Activated CD4-positive, alpha-beta T cell treated with anti-CD3 and anti-CD28 coated beads for 36 hours (primary cell): ENCODE data around the gene UBR1. TPM values are rescaled to one million over a fixed set of nuclear protein-coding genes. Genes with fewer than 3 reads are reported as not detected.

Experiments
- ATAC-seq: fragments of 200-7000 bp; cut with Tn5 transposase; one replicate; pipeline ENCODE4 v1.10.0; 2021; ENCODE audit warnings: mild to moderate bottlenecking, moderate library complexity
- CTCF ChIA-PET: fragments of 350-600 bp; sonication (Branson Sonifier 250); formaldehyde crosslinking; loops from one replicate; lab custom pipeline; 2021; ENCODE audit warnings: antibody characterized with exemption; lab: Charles Lee
- POLR2A ChIA-PET: fragments of 350-600 bp; sonication (Branson Sonifier 250); formaldehyde crosslinking; loops from one replicate; lab custom pipeline; 2021; ENCODE audit warnings: antibody characterized with exemption, inconsistent platforms; lab: Charles Lee
- DNase-seq: peaks from one replicate; pipeline ENCODE4 v3.0.0-alpha.2; 2020
- H3K27ac Mint-ChIP-seq: one replicate; pipeline ENCODE4 v1.8.0; 2021; ENCODE audit warnings: mixed read lengths
- H3K27me3 Mint-ChIP-seq: one replicate; pipeline ENCODE4 v1.8.0; 2021; ENCODE audit warnings: mixed read lengths
- H3K36me3 Mint-ChIP-seq: one replicate; pipeline ENCODE4 v1.8.0; 2021; ENCODE audit warnings: low read depth, mixed read lengths
- H3K4me1 Mint-ChIP-seq: one replicate; pipeline ENCODE4 v1.8.0; 2021; ENCODE audit warnings: mixed read lengths
- H3K4me3 Mint-ChIP-seq: one replicate; pipeline ENCODE4 v1.8.0; 2021; ENCODE audit warnings: mild to moderate bottlenecking, moderate library complexity, mixed read lengths
- H3K9me3 Mint-ChIP-seq: one replicate; pipeline ENCODE4 v1.8.0; 2021; ENCODE audit warnings: low read depth, mixed read lengths
- intact Hi-C, 2 experiments: fragments of 100-400 bp; cut with DNase I in 1 of 2; cut with micrococcal nuclease in 1 of 2; formaldehyde crosslinking; loops; one replicate each; pipeline versions ENCODE4 v1.14.2 to v1.15.1; 2022 to 2024; cut with DNase I, micrococcal nuclease
- total RNA-seq, 2 experiments: library from RNA; stranded (reverse); gene quantifications; one replicate each; pipeline ENCODE4 v1.2.3, GENCODE V29; 2021

Gene UBR1
- total RNA-seq, 2 experiments from 2014 or later, result 26.8 to 30.6 TPM

DNA sequence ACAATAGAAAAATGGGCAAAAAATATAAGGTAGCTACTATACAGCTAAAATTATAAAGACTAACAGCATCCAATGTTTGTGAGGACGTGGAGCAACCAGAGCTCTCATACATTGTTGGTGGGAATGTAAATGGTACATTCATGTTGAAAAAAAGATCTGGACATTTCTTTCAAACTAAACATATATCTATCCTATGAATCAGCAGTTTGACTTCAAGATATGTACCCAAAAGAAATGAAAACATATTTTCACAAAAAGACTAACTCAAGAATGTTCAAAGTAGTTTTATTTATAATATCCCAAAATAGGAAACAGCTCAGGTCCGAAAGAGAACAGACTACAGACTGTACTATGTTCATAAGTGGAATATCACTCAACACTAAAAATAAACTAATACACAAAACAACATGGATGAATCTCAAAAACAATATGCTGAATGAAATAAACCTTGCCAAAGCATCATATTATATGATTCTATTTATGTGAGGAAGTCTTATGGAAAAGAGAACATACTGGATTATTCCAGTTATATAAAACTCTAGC lies 176.5 kb downstream of the UBR1 start:
- ChIA-PET CTCF (interaction anchor here (6.6 kb wide), 1 partner anchor 225 kb away, joined by 46 read pairs; no protein-coding TSS in a partner anchor), POLR2A (no interaction called here)
- ATAC-seq (no peak), DNase-seq (no peak)
- Mint-ChIP-seq H3K27ac (no peak overlapping the region), H3K4me3 (no peak overlapping the region), H3K9me3 (no peaks in the 10 kb centered on the region), H3K36me3 (no peaks in the 10 kb centered on the region), H3K4me1 (no peaks in the 10 kb centered on the region), H3K27me3 (no peaks in the 10 kb centered on the region)
- intact Hi-C loops, result loop anchor here (5.0 to 10.0 kb wide), 2 partner anchors 127 to 385 kb away; partner anchors contain the start of genes HAUS2 (in 1 of the 2) and LRRC57 (in 1 of the 2)

GRCh38 chr15:42921342-42921731 lies 184.5 kb downstream of the UBR1 start:
- Mint-ChIP-seq H3K4me1 (peaks cover 24% of the 10 kb centered on the region), H3K36me3 (no peaks in the 10 kb centered on the region), H3K27me3 (no peaks in the 10 kb centered on the region), H3K4me3 (peak overlapping the region; percentile 96), H3K9me3 (no peaks in the 10 kb centered on the region), H3K27ac (peak overlapping the region; percentile 96)
- CTCF ChIA-PET, result interaction anchor here (0.6 to 1.1 kb wide), 3 partner anchors 9 to 377 kb away, joined by 3 to 4 read pairs (median 4); no protein-coding TSS in a partner anchor
- POLR2A ChIA-PET, result no interaction called here
- intact Hi-C loops, result loop anchor here (1.0 to 10.0 kb wide), 8 partner anchors 184 to 729 kb away; partner anchors contain the start of genes CDAN1 (in 2 of the 2), GANC (in 1 of the 2), HAUS2 (in 1 of the 2) and LCMT2 (in 1 of the 2)
- peak; percentile 69 for DNase-seq
- peak; percentile 23 for ATAC-seq

- Mint-ChIP-seq H3K4me1 (peaks cover 26% of the 10 kb centered on the region), H3K4me3 (peak within 1 kb of the TSS; percentile 96), H3K9me3 (no peaks in the 10 kb centered on the region), H3K27me3 (no peaks in the 10 kb centered on the region), H3K27ac (peak within 1 kb of the TSS; percentile 96), H3K36me3 (no peaks in the 10 kb centered on the region)
- ATAC-seq (peak; percentile 95), DNase-seq (peak; percentile 98)
- intact Hi-C loops, result loop anchor here (1.0 to 10.0 kb wide), 12 partner anchors 183 to 728 kb away; partner anchors contain the start of genes CDAN1 (in 2 of the 2), GANC (in 2 of the 2), TMEM87A (in 2 of the 2) and CCNDBP1 (in 1 of the 2)
- POLR2A ChIA-PET, result no interaction called here
- CTCF ChIA-PET, result interaction anchor here (1.1 kb wide), 1 partner anchor 14 kb away, joined by 4 read pairs; no protein-coding TSS in a partner anchor
Measured at GRCh38 chr15:42920519-42921341, 185.1 kb downstream of the UBR1 start, which contains the start of gene TTBK2. Gene TTBK2, minus strand, starts transcription at chr15:42920778. Its CDS starts 42,161 bp downstream, at chr15:42878617.

- ATAC-seq (peak; percentile 13), DNase-seq (peak; percentile 52)
- Mint-ChIP-seq H3K9me3 (no peaks in the 10 kb centered on the region), H3K4me1 (peaks cover 32% of the 10 kb centered on the region), H3K27me3 (no peaks in the 10 kb centered on the region), H3K4me3 (peak overlapping the region; percentile 96), H3K36me3 (no peaks in the 10 kb centered on the region), H3K27ac (peak overlapping the region; percentile 91)
- ChIA-PET POLR2A (no interaction called here), CTCF (no interaction called here)
- intact Hi-C loops, result loop anchor here (1.0 to 10.0 kb wide), 10 partner anchors 186 to 728 kb away; partner anchors contain the start of genes GANC (in 2 of the 2), TMEM87A (in 2 of the 2), CCNDBP1 (in 1 of the 2) and HAUS2 (in 1 of the 2)
Measured at GRCh38 chr15:42919799-42920518, 185.9 kb downstream of the UBR1 start.

DNA sequence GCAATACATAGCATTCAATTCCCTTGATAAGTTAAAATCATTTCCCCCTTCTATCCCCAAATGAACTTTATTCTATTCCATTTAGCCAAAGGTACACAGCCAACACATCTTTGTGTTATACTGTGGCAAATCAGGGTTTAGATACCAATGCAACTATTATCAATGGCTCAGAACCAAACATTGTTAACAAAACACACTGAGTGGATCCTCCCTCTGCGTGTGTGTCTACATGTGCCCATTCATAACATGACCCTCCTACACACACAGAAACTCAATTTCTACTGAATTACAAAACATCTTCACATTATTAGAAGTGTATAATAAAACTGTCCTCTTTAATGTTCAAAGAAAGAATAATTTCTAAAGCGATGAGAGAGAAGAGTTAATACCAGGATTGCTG lies 186.5 kb downstream of the UBR1 start:
- intact Hi-C loops, result no loop called here
- peak overlapping the region; percentile 96 for H3K4me3 Mint-ChIP-seq
- H3K27ac Mint-ChIP-seq, result peak overlapping the region; percentile 91
- ChIA-PET CTCF (no interaction called here), POLR2A (no interaction called here)
- no peaks in the 10 kb centered on the region for H3K27me3 Mint-ChIP-seq
- H3K9me3 Mint-ChIP-seq, result no peaks in the 10 kb centered on the region
- ATAC-seq (no peak), DNase-seq (no peak)
- H3K36me3 Mint-ChIP-seq, result no peaks in the 10 kb centered on the region
- H3K4me1 Mint-ChIP-seq, result peaks cover 35% of the 10 kb centered on the region

GRCh38 chr15:42918047-42918446 lies 187.8 kb downstream of the UBR1 start:
- no peak overlapping the region for H3K4me3 Mint-ChIP-seq
- no peaks in the 10 kb centered on the region for H3K36me3 Mint-ChIP-seq
- H3K4me1 Mint-ChIP-seq, result peaks cover 35% of the 10 kb centered on the region
- no peak for ATAC-seq
- intact Hi-C loops, result no loop called here
- ChIA-PET CTCF (no interaction called here), POLR2A (no interaction called here)
- H3K9me3 Mint-ChIP-seq, result no peaks in the 10 kb centered on the region
- no peak overlapping the region for H3K27ac Mint-ChIP-seq
- no peaks in the 10 kb centered on the region for H3K27me3 Mint-ChIP-seq
- peak; percentile 15 for DNase-seq

GRCh38 chr15:42915654-42916315 lies 190.1 kb downstream of the UBR1 start:
- CTCF ChIA-PET, result interaction anchor here (1.4 to 3.3 kb wide), 3 partner anchors 10 to 210 kb away, joined by 3 to 17 read pairs (median 4); no protein-coding TSS in a partner anchor
- POLR2A ChIA-PET, result interaction anchor here (0.5 kb wide), 1 partner anchor 374 kb away, joined by 3 read pairs; no protein-coding TSS in a partner anchor
- Mint-ChIP-seq H3K36me3 (no peaks in the 10 kb centered on the region), H3K4me1 (peaks cover 28% of the 10 kb centered on the region), H3K4me3 (no peak overlapping the region), H3K9me3 (no peaks in the 10 kb centered on the region), H3K27ac (no peak overlapping the region), H3K27me3 (no peaks in the 10 kb centered on the region)
- no peak for DNase-seq
- ATAC-seq, result no peak
- intact Hi-C loops, result no loop called here

- POLR2A ChIA-PET, result interaction anchor here (0.5 kb wide), 1 partner anchor 373 kb away, joined by 3 read pairs; no protein-coding TSS in a partner anchor
- CTCF ChIA-PET, result interaction anchor here (1.7 to 3.3 kb wide), 2 partner anchors 11 to 114 kb away, joined by 4 to 17 read pairs; no protein-coding TSS in a partner anchor
- Mint-ChIP-seq H3K27ac (no peak overlapping the region), H3K4me3 (no peak overlapping the region), H3K27me3 (no peaks in the 10 kb centered on the region), H3K9me3 (no peaks in the 10 kb centered on the region), H3K36me3 (no peaks in the 10 kb centered on the region), H3K4me1 (peaks cover 30% of the 10 kb centered on the region)
- DNase-seq (no peak), ATAC-seq (no peak)
- intact Hi-C loops, result no loop called here
Measured at GRCh38 chr15:42914728-42915497, 190.9 kb downstream of the UBR1 start.

- Mint-ChIP-seq H3K4me3 (no peak overlapping the region), H3K36me3 (peaks cover 3% of the 10 kb centered on the region), H3K27me3 (no peaks in the 10 kb centered on the region), H3K9me3 (no peaks in the 10 kb centered on the region), H3K27ac (no peak overlapping the region), H3K4me1 (peaks cover 12% of the 10 kb centered on the region)
- no peak for ATAC-seq
- intact Hi-C loops, result no loop called here
- DNase-seq, result no peak
- POLR2A ChIA-PET, result no interaction called here
- CTCF ChIA-PET, result interaction anchor here (0.5 to 1.5 kb wide), 3 partner anchors 12 to 150 kb away, joined by 3 to 6 read pairs (median 3); no protein-coding TSS in a partner anchor
Measured at GRCh38 chr15:42911058-42911592, 194.7 kb downstream of the UBR1 start.
